Esophagus muscularis mucosa (tissue), 3 donors: ENCODE results near the gene ZSWIM6.

Experiments
- POLR2A ChIP-seq: fragments of 450-650 bp; IDR thresholded peaks from one replicate; pipeline ENCODE4 v1.6.1; 2017; ENCODE audit warnings: antibody characterized with exemption, moderate library complexity, mild to moderate bottlenecking, low read depth
- TF ChIP-seq, protein P1 (sequence below), 3 experiments: fragments of 200-600 bp in 2 of 3; fragments of 450-650 bp in 1 of 3; sonication (generic) in 2 of 3; IDR thresholded peaks; one replicate each; pipeline ENCODE4 v1.5.1; 2017 to 2019; ENCODE audit warnings: antibody characterized with exemption in 3 of 3, mild to moderate bottlenecking in 2 of 3, moderate library complexity in 1 of 3

- TF ChIP-seq, protein P1, sequence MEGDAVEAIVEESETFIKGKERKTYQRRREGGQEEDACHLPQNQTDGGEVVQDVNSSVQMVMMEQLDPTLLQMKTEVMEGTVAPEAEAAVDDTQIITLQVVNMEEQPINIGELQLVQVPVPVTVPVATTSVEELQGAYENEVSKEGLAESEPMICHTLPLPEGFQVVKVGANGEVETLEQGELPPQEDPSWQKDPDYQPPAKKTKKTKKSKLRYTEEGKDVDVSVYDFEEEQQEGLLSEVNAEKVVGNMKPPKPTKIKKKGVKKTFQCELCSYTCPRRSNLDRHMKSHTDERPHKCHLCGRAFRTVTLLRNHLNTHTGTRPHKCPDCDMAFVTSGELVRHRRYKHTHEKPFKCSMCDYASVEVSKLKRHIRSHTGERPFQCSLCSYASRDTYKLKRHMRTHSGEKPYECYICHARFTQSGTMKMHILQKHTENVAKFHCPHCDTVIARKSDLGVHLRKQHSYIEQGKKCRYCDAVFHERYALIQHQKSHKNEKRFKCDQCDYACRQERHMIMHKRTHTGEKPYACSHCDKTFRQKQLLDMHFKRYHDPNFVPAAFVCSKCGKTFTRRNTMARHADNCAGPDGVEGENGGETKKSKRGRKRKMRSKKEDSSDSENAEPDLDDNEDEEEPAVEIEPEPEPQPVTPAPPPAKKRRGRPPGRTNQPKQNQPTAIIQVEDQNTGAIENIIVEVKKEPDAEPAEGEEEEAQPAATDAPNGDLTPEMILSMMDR (IDR thresholded peaks at IDR 0.05) = no peak
- TF ChIP-seq POLR2A = no peak
Observed at GRCh38 chr5:61460471-61460870, 128.4 kb downstream of the ZSWIM6 start.
